ENCODE measurements around the gene POGK. TPM values are rescaled to one million over a fixed set of nuclear protein-coding genes. Genes with fewer than 3 reads are reported as not detected.

The POGK gene
- total and polyA plus RNA-seq, 9 of the 15 experiments (the other 6 are each of a cell fraction or from before 2014, with no cell fraction given) = 6.1 to 44.5 (median 24.3) TPM

DNA sequence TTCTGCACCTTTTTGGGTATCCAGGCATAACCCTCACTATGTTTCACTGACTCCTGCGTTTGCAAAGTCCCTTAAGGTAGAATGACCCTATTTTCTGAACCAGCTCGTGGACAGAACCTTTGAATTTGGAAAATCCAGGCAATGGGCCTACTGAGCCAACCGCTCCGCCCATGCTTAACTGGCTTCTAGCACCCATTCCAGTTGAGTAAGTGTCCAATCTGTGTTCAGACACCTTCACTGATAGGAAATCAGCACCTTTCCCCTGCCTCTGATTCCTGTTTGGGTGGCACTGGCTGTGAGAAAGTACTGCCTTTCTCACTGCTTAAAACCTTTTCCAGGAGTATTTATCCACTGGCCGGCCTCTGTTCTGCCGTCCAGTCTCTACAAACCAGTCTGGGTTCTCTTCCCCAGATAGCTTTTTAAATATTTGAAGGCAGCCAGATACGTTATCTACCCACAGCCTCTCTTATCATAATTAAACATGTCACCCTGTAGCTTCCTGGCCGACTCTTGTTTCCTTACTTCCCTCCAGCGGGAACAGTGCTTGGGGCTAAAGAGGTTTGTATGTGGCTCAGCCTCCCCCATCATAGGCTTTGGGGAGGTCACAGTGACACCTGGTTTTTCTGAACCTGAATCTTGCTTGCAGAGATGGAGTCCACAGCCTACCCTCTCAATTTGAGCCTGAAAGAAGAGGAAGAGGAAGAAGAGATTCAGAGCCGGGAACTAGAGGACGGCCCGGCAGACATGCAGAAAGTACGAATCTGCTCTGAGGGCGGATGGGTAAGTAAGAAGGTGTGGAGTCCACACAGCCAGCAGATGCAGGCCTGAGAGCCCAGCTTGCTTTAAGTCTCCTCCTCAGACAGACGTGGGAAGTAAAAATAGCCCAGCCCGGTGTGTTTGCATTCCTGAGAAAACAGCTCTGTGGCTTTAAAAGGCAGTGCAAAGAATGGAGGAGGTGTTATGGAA lies 1.3 kb downstream of the POGK start (continued):
- TF ChIP-seq NFATC3 (IDR thresholded peaks at IDR 0.05) = no peak
- TF ChIP-seq, protein P1, sequence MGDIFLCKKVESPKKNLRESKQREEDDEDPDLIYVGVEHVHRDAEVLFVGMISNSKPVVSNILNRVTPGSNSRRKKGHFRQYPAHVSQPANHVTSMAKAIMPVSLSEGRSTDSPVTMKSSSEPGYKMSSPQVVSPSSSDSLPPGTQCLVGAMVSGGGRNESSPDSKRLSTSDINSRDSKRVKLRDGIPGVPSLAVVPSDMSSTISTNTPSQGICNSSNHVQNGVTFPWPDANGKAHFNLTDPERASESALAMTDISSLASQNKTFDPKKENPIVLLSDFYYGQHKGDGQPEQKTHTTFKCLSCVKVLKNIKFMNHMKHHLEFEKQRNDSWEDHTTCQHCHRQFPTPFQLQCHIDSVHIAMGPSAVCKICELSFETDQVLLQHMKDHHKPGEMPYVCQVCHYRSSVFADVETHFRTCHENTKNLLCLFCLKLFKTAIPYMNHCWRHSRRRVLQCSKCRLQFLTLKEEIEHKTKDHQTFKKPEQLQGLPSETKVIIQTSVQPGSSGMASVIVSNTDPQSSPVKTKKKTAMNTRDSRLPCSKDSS (IDR thresholded peaks at IDR 0.05; ENCODE audit: low read depth, partially characterized antibody) = no peak
- TF ChIP-seq RFX5 (IDR thresholded peaks at IDR 0.05; ENCODE audit: low read depth, low read length) = no peak
- TF ChIP-seq CBX2 (IDR thresholded peaks at IDR 0.05; ENCODE audit: insufficient read depth, low read length, poor library complexity, severe bottlenecking) = no peak
- TF ChIP-seq ZNF184 (CRISPR knock-in tag; IDR thresholded peaks at IDR 0.05) = no peak
- TF ChIP-seq POU5F1 (IDR thresholded peaks at IDR 0.05; ENCODE audit: borderline replicate concordance, low read depth, low read length, partially characterized antibody) = no peak
- TF ChIP-seq ZNF282 (CRISPR knock-in tag; IDR thresholded peaks at IDR 0.05) = no peak
- TF ChIP-seq ZNF324 (CRISPR knock-in tag; IDR thresholded peaks at IDR 0.05) = no peak
- 0 out of 2 replicates have a peak, but pooled peaks have one; percentile 35 for TF ChIP-seq ZNF830 (CRISPR knock-in tag; IDR thresholded peaks at IDR 0.05)
- TF ChIP-seq PHB (CRISPR knock-in tag; IDR thresholded peaks at IDR 0.05) = no peak
- peak; percentile 74 to 75 for TF ChIP-seq KDM1A (IDR thresholded peaks at IDR 0.05)
- TF ChIP-seq, protein P2, sequence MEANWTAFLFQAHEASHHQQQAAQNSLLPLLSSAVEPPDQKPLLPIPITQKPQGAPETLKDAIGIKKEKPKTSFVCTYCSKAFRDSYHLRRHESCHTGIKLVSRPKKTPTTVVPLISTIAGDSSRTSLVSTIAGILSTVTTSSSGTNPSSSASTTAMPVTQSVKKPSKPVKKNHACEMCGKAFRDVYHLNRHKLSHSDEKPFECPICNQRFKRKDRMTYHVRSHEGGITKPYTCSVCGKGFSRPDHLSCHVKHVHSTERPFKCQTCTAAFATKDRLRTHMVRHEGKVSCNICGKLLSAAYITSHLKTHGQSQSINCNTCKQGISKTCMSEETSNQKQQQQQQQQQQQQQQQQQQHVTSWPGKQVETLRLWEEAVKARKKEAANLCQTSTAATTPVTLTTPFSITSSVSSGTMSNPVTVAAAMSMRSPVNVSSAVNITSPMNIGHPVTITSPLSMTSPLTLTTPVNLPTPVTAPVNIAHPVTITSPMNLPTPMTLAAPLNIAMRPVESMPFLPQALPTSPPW (CRISPR knock-in tag; IDR thresholded peaks at IDR 0.05) = no peak
- TF ChIP-seq, protein P3, sequence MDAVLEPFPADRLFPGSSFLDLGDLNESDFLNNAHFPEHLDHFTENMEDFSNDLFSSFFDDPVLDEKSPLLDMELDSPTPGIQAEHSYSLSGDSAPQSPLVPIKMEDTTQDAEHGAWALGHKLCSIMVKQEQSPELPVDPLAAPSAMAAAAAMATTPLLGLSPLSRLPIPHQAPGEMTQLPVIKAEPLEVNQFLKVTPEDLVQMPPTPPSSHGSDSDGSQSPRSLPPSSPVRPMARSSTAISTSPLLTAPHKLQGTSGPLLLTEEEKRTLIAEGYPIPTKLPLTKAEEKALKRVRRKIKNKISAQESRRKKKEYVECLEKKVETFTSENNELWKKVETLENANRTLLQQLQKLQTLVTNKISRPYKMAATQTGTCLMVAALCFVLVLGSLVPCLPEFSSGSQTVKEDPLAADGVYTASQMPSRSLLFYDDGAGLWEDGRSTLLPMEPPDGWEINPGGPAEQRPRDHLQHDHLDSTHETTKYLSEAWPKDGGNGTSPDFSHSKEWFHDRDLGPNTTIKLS (IDR thresholded peaks at IDR 0.05; ENCODE audit: borderline replicate concordance, low read depth) = 0 out of 2 replicates have a peak, but pooled peaks have one; percentile 23
- TF ChIP-seq PURB (CRISPR knock-in tag; IDR thresholded peaks at IDR 0.05; ENCODE audit: low read depth) = no peak
- TF ChIP-seq, protein P4, sequence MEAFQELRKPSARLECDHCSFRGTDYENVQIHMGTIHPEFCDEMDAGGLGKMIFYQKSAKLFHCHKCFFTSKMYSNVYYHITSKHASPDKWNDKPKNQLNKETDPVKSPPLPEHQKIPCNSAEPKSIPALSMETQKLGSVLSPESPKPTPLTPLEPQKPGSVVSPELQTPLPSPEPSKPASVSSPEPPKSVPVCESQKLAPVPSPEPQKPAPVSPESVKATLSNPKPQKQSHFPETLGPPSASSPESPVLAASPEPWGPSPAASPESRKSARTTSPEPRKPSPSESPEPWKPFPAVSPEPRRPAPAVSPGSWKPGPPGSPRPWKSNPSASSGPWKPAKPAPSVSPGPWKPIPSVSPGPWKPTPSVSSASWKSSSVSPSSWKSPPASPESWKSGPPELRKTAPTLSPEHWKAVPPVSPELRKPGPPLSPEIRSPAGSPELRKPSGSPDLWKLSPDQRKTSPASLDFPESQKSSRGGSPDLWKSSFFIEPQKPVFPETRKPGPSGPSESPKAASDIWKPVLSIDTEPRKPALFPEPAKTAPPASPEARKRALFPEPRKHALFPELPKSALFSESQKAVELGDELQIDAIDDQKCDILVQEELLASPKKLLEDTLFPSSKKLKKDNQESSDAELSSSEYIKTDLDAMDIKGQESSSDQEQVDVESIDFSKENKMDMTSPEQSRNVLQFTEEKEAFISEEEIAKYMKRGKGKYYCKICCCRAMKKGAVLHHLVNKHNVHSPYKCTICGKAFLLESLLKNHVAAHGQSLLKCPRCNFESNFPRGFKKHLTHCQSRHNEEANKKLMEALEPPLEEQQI (IDR thresholded peaks at IDR 0.05) = no peak
- no peak for TF ChIP-seq SRSF9 (IDR thresholded peaks at IDR 0.05; ENCODE audit: borderline replicate concordance, low read depth, low read length)
- TF ChIP-seq, protein P5, sequence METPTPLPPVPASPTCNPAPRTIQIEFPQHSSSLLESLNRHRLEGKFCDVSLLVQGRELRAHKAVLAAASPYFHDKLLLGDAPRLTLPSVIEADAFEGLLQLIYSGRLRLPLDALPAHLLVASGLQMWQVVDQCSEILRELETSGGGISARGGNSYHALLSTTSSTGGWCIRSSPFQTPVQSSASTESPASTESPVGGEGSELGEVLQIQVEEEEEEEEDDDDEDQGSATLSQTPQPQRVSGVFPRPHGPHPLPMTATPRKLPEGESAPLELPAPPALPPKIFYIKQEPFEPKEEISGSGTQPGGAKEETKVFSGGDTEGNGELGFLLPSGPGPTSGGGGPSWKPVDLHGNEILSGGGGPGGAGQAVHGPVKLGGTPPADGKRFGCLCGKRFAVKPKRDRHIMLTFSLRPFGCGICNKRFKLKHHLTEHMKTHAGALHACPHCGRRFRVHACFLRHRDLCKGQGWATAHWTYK (CRISPR knock-in tag; IDR thresholded peaks at IDR 0.05) = no peak
- TF ChIP-seq ZNF311 (CRISPR knock-in tag; IDR thresholded peaks at IDR 0.05) = no peak
- TF ChIP-seq ZNF699 (CRISPR knock-in tag; IDR thresholded peaks at IDR 0.05; ENCODE audit: insufficient replicate concordance) = no peak
